ENCODE data around the gene LMAN1L.

Gene LMAN1L

GRCh38 chr15:74873756-74874424 lies 61.3 kb downstream of the LMAN1L start:
- peak overlapping the region; percentile 72 for H3K9ac ChIP-seq (ENCODE audit: low read length)
- no peaks in the 10 kb centered on the region for H4K20me1 ChIP-seq (ENCODE audit: insufficient read depth, low read length)
- H3K4me2 ChIP-seq (ENCODE audit: low read length), result peak overlapping the region; percentile 99
- peaks cover 11% of the 10 kb centered on the region for H3K36me3 ChIP-seq (ENCODE audit: insufficient read depth, low read length)
- H3K9me3 ChIP-seq (ENCODE audit: low read length), result no peaks in the 10 kb centered on the region
- H3K4me1 ChIP-seq (ENCODE audit: insufficient read depth, low read length, severe bottlenecking), result peaks cover 40% of the 10 kb centered on the region
- H3K4me3 ChIP-seq (ENCODE audit: low read depth, low read length, poor library complexity, severe bottlenecking), result peak overlapping the region; percentile 97
- no peaks in the 10 kb centered on the region for H3K9me2 ChIP-seq (ENCODE audit: low read depth, low read length)
- peaks cover 22% of the 10 kb centered on the region for H3K79me2 ChIP-seq (ENCODE audit: insufficient read depth, low read length)
- TF ChIP-seq EZH2 (IDR thresholded peaks at IDR 0.05; ENCODE audit: borderline replicate concordance, low read length), result no peak
- TF ChIP-seq, protein P1, sequence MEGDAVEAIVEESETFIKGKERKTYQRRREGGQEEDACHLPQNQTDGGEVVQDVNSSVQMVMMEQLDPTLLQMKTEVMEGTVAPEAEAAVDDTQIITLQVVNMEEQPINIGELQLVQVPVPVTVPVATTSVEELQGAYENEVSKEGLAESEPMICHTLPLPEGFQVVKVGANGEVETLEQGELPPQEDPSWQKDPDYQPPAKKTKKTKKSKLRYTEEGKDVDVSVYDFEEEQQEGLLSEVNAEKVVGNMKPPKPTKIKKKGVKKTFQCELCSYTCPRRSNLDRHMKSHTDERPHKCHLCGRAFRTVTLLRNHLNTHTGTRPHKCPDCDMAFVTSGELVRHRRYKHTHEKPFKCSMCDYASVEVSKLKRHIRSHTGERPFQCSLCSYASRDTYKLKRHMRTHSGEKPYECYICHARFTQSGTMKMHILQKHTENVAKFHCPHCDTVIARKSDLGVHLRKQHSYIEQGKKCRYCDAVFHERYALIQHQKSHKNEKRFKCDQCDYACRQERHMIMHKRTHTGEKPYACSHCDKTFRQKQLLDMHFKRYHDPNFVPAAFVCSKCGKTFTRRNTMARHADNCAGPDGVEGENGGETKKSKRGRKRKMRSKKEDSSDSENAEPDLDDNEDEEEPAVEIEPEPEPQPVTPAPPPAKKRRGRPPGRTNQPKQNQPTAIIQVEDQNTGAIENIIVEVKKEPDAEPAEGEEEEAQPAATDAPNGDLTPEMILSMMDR (IDR thresholded peaks at IDR 0.05; ENCODE audit: low read length), result no peak
- peak overlapping the region; percentile 84; the same call in 1 of the 2 replicates for H2AFZ ChIP-seq (ENCODE audit: low read length)
- no peaks in the 10 kb centered on the region for H3K27me3 ChIP-seq (ENCODE audit: insufficient read depth, low read length)
- no peaks in the 10 kb centered on the region for H3F3A ChIP-seq (ENCODE audit: insufficient read depth, low read length)
- H3K27ac ChIP-seq (ENCODE audit: low read depth, low read length, poor library complexity, severe bottlenecking), result no peak overlapping the region
